Activated T-cell treated with anti-CD3 and anti-CD28 coated beads, Interleukin-2, amount 50 U/mL, for 4 hours (primary cell): ENCODE data around the gene HOXD10. TPM values are rescaled to one million over a fixed set of nuclear protein-coding genes. Genes with fewer than 3 reads are reported as not detected.
A peak's percentile ranks its signal among the peaks of the same experiment; 100 is the strongest.

ENCODE experiments used
- ATAC-seq, 2 donors: fragments of 200-7000 bp; cut with Tn5 transposase; one replicate each; pipeline ENCODE4 v1.10.0; 2021
- DNase-seq: peaks from one replicate; pipeline ENCODE4 v3.0.0-alpha.2; 2020
- H3K27me3 Mint-ChIP-seq: one replicate; pipeline ENCODE4 v1.8.0; 2021; ENCODE audit warnings: low read depth, mixed read lengths
- H3K36me3 Mint-ChIP-seq: one replicate; pipeline ENCODE4 v1.8.0; 2022; ENCODE audit warnings: mixed read lengths; ENCODE audit not compliant: insufficient read depth
- H3K4me1 Mint-ChIP-seq: one replicate; pipeline ENCODE4 v1.8.0; 2021; ENCODE audit warnings: low read depth, mixed read lengths
- H3K4me3 Mint-ChIP-seq: one replicate; pipeline ENCODE4 v1.8.0; 2021; ENCODE audit warnings: mild to moderate bottlenecking, moderate library complexity, mixed read lengths
- H3K9me3 Mint-ChIP-seq: one replicate; pipeline ENCODE4 v1.8.0; 2021; ENCODE audit warnings: mixed read lengths
- total RNA-seq, 3 donors: library from RNA; stranded (reverse); gene quantifications; one replicate each; pipeline ENCODE4 v1.2.1, GENCODE V29; 2021

The HOXD10 gene
- total RNA-seq, result not detected

DNA sequence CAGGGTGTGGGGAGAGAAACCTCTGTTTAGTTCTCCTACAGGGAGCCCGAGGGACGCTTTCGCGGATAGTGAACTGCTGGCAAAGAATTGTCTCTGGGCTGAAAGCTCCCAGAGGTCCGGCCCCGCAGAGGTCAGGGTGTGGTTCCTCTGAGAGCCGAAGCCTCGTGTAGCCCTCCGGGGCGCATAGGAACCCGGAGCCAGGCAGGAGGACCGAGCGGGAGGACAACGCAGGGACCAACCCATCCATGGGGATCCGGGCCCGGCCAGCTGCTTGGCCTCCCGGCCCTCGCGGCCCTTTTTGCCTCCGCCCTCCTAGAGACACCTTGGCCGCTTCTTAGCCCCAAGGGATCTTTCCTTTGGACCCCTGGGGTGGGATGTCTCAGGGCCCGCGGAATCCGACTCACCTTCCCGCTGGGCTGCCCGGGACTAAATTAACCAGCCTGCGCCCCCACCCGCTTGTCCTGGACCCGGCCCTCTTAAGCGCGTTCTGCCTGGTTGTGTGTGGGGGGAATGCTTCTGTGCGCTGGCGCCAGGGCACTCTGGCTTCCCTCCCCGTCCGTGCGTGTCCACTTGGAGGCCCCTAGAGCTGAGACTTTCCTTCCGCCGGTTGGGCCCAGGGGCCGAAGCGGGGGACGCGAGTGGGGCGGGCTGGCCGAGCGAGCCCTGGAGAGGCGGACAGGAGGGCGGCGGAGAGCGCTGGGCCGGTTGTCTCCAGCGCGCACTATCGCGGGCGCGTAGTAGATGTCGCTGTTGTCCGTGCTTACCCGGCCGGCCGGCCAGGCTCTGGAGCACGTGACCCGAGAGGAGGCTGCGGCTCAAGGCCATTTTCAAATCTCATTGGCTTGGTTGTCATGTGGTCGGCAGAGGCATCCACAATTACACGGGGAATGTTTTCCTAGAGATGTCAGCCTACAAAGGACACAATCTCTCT lies at the start of gene HOXD10:
Gene HOXD10 (plus strand): TSS at position 896 of the 931 bp plus-strand sequence. CDS start 56 bp downstream, outside the sequence.
- DNase-seq (no peak), ATAC-seq (no peak)
- Mint-ChIP-seq H3K4me3 (no peak within 1 kb of the TSS), H3K27me3 (peaks cover 94% of the 10 kb centered on the region), H3K36me3 (peaks cover 1% of the 10 kb centered on the region), H3K9me3 (peaks cover 7% of the 10 kb centered on the region), H3K4me1 (peaks cover 3% of the 10 kb centered on the region)

DNA sequence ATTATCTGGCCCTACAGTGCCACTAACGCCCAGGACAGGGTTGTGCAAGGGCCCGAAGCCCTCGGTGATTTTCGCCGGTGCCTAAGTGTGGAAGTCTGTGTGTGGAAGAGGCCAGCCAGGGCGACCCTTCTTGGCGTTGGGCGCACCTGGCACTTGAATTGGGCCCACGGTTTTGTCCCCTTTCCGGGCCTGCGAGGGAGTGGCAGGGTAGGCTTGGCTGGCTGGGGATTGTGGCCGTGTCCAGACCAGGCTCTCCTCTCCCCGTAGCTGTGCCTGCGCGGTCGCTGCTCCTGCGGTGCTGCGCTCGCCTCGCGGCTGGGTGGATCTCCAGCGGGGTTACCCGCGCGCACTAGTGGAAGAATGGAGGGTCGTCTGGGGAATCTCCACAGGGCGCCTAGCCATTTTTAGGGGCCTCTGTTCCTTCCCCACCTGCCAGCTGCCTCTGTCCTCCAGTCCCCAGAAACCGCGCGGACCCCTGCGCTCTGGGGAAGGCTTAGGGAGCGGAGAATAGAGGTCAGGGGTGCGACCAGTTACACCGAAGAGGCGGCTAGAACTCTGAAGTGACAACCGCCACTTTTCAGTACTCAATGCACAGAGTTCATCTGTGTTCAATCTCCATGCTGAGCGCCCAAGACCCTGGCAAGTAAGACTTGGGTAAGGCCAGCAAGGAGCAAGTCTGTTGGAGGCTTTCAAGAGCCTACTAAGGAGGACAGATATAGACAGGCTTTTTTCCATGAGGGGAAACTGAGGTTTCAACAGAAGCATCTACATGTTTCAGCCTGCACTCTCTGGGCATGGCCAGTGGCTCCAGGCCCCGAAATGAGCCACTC lies 48.8 kb upstream of the HOXD10 start:
- Mint-ChIP-seq H3K9me3 (no peaks in the 10 kb centered on the region), H3K4me3 (no peak overlapping the region), H3K36me3 (no peaks in the 10 kb centered on the region), H3K4me1 (peaks cover 7% of the 10 kb centered on the region), H3K27me3 (peaks cover 80% of the 10 kb centered on the region)
- ATAC-seq (no peak), DNase-seq (no peak)

DNA sequence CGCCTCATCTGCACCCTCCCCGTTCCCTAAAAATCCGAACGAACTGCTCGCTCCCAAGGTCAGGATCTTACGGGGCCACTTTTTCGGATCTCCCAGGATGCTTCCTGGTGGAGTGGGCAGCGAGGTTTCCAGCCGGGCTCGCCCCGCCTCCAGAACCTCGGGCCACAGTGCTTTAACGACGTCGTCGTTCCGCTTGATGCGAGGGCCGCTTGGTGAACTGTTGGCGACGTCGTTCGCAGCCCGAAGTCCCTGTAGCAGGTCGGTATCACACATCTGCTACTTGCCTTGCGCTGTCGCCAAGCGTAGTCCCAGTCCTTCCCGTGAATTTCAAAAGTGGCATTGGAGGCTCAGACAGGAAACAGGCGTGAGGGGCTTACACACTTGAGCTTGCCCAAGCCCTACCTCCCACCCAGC lies 48.2 kb upstream of the HOXD10 start:
- DNase-seq (no peak), ATAC-seq (no peak)
- H3K4me1 Mint-ChIP-seq, result peaks cover 7% of the 10 kb centered on the region
- no peak overlapping the region for H3K4me3 Mint-ChIP-seq
- H3K36me3 Mint-ChIP-seq, result no peaks in the 10 kb centered on the region
- peaks cover 85% of the 10 kb centered on the region for H3K27me3 Mint-ChIP-seq
- H3K9me3 Mint-ChIP-seq, result no peaks in the 10 kb centered on the region

DNA sequence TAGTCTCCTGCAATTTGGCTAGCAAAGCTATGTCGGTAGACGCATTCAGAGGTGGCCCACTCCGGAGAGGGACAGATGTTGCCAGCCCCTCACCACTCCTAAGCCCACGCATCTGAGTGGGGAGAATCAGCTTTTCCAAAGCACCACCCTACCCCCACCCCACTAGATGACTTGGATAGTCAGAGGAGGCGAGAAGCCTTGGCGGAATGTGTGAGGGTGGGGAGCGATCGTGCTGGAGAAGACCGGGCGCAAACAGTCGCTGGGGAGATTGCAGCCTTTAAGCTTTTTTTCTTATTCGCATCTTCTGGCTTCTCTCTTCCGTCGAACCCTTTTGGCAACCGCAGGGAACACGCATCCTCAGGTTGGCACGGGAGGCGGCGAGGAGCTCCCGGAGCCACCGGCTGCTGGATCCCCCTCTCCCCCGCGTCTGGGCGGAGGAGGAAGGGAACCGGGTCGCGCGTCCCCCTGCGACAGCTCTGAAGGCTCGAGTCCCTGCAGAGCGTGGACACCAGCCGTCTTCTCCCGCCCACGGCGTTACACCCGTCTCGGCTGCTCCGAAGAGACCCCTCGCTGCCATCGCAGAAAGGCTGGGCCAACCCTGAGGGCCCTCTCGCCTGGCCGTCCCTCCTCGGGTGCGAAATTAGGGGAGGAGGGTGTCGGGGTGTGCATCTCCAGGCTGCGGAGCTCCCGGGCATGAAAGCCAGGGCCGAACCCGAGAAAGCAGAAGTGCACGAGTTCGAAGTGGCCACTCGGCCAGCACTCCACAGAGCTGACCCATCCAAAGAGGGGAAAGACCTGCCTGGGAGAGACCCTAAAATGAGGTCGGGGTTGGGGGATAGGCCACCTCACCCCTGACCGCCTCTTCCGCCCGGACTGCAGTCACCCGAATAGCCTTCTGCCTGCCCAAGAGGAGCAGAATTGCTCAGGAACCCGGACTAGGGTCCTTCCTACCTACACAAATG lies 45.0 kb upstream of the HOXD10 start:
- ATAC-seq, result no peak
- Mint-ChIP-seq H3K4me3 (no peak overlapping the region), H3K9me3 (peaks cover 11% of the 10 kb centered on the region), H3K4me1 (peaks cover 7% of the 10 kb centered on the region), H3K36me3 (no peaks in the 10 kb centered on the region), H3K27me3 (peaks cover 90% of the 10 kb centered on the region)
- no peak for DNase-seq

DNA sequence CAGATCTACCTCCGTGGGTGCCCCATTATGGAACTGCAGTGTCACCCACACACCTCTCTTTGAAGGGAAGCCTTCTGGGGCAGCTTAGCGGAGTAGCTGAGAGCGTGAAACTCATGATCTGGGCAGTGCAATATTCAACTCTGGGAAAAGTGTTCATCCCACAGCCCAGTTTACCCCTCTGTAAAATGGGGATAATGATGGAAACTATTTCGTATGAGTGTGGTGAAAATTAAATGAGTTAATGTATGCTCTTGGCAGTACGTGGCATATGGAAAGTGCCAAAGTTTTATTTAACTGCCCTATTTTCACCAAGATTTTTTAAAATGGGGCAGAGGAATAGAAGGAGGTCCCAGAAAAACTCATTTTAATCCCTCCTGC lies 44.3 kb upstream of the HOXD10 start:
- peaks cover 13% of the 10 kb centered on the region for H3K9me3 Mint-ChIP-seq
- ATAC-seq (no peak), DNase-seq (no peak)
- H3K4me1 Mint-ChIP-seq, result peaks cover 6% of the 10 kb centered on the region
- H3K4me3 Mint-ChIP-seq, result no peak overlapping the region
- no peaks in the 10 kb centered on the region for H3K36me3 Mint-ChIP-seq
- peaks cover 91% of the 10 kb centered on the region for H3K27me3 Mint-ChIP-seq

DNA sequence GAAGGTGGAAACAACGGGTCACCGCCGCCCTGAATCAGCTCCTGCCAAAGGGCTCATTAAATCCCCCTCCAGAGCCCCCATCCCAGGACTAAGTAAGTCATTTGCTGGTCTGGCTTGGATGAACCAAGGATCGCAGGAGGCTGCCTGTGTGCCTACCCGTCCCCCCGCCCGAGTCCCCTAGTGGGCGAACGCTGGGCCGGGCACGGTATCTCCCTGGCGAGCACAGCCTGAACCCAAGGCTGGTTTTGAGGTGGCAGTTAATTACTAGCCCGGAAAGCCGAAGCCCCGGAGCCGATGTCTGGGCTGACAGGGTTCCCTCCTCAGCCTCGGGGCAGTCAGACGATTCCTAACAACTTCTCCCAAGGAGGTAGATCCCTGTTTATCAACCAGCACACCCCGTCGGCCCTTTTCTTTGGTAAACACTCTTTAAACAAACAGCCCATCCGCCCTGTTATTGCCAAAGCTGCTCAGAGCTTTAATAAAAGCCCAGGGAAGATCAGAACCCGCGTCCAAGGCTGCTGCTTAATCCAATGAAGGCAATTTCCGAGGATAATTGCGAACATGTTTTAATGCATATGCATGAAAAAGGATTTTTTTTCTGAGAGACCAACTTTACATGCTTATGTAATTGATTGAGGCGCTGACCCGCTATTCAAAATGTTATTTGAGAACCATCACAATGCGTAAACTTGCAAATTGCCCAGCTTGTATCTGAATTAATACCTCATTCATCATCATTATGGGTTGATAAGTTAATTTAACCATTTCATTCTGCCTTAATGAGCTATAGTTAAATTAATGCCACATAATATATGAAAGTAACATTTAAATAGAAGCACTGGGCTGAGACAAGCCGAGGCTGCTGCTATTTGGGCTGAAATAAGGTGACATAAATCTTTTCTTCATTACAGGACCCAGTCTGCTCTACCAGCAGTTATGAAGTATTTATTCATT lies 43.4 kb upstream of the HOXD10 start:
- Mint-ChIP-seq H3K9me3 (peaks cover 14% of the 10 kb centered on the region), H3K4me3 (no peak overlapping the region), H3K4me1 (peaks cover 2% of the 10 kb centered on the region), H3K36me3 (no peaks in the 10 kb centered on the region), H3K27me3 (peaks cover 86% of the 10 kb centered on the region)
- ATAC-seq (no peak), DNase-seq (no peak)

DNA sequence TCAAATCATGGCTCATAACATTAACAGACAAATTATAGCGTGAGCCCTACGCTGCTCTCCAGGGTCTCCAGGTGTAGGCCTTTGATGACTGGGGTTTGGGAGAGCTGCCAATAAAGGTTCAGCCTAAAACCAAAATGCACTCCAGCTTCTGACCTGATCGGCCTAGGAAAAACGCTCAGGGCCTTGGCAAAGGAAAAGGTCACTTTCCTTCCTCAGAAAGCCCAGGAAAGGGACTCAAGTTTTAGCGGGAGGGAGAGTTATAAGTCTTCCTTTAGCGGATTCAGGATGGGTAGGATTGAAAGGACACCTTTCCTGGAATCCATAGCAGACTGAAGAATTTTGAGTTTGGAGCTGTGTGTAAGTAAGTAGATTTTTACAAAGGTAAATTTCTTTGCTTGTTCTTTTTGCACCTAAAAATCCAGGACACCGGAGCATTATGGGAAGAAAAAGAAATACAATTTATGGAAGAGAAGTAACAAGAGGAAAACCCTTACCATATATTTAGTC lies 41.6 kb upstream of the HOXD10 start:
- no peak for ATAC-seq
- no peak for DNase-seq
- no peaks in the 10 kb centered on the region for H3K36me3 Mint-ChIP-seq

DNA sequence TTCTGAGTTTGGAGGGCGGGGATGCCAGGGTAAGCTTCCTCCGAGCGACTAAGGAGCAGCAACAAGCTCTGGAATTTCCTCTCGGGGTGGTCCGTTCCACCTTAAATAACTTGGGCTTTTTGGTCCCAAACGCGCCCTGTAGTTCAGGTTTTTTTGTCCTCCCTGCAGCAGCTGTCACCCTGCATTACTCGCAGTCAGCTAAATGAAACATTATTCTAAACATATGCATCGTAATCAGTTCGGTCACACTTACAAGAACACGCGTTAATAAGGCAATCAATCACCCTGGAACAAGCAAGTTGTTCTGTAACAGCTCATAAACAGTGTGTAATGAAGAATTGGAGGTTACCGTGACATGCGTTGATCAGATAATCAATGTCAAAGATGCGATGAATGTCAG lies 41.1 kb upstream of the HOXD10 start:
- ATAC-seq, result no peak
- no peak overlapping the region for H3K4me3 Mint-ChIP-seq
- peaks cover 78% of the 10 kb centered on the region for H3K27me3 Mint-ChIP-seq
- peaks cover 7% of the 10 kb centered on the region for H3K4me1 Mint-ChIP-seq
- no peaks in the 10 kb centered on the region for H3K36me3 Mint-ChIP-seq
- H3K9me3 Mint-ChIP-seq, result peaks cover 21% of the 10 kb centered on the region
- no peak for DNase-seq

More for the DNA sequence above, 41.6 kb upstream of the HOXD10 start:
- Mint-ChIP-seq H3K4me3 (no peak overlapping the region), H3K9me3 (peaks cover 21% of the 10 kb centered on the region), H3K4me1 (peaks cover 7% of the 10 kb centered on the region), H3K27me3 (peaks cover 83% of the 10 kb centered on the region)

DNA sequence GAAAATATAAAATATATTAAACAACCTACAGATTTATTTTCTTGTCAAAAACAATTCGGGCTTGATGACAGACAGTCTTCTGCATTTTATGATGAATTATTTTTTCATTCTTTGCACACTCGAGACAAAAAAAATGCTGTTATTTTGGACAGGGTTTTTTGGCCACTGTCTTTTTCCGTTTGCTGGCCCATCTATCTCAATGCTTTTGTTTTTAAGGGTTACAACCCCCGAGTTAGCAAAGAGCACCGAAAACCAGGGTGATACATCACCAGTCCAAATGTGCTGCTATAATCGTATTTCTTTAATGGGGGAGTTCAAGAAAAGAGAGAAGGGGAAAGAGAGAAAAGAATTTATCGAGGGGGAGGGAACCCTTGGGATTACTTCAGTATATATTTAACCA lies 40.5 kb upstream of the HOXD10 start:
- H3K4me1 Mint-ChIP-seq, result peaks cover 7% of the 10 kb centered on the region
- H3K9me3 Mint-ChIP-seq, result peaks cover 21% of the 10 kb centered on the region
- no peak overlapping the region for H3K4me3 Mint-ChIP-seq
- ATAC-seq (no peak), DNase-seq (no peak)
- peaks cover 77% of the 10 kb centered on the region for H3K27me3 Mint-ChIP-seq
- H3K36me3 Mint-ChIP-seq, result no peaks in the 10 kb centered on the region

DNA sequence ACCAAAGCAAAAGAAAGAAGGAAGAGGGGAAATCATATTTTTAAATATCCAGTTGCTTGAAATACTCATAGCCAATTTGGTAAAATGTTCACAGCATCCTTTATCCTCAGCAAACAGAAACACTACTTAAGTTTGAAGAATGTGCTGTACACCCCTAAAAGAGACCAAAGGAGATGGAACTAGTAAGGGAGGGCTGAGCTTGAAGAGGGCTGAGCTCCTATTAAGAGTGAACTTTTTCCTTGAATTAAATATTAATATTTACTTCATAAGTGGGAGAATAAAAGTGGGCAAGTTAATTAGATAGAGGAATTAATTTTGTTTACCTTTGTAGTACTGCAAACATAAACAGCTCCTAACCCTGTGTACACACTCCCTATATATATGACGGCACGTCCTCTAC lies 39.8 kb upstream of the HOXD10 start:
- peaks cover 77% of the 10 kb centered on the region for H3K27me3 Mint-ChIP-seq
- no peaks in the 10 kb centered on the region for H3K36me3 Mint-ChIP-seq
- no peak overlapping the region for H3K4me3 Mint-ChIP-seq
- ATAC-seq (no peak), DNase-seq (no peak)
- peaks cover 21% of the 10 kb centered on the region for H3K9me3 Mint-ChIP-seq
- H3K4me1 Mint-ChIP-seq, result peaks cover 7% of the 10 kb centered on the region

DNA sequence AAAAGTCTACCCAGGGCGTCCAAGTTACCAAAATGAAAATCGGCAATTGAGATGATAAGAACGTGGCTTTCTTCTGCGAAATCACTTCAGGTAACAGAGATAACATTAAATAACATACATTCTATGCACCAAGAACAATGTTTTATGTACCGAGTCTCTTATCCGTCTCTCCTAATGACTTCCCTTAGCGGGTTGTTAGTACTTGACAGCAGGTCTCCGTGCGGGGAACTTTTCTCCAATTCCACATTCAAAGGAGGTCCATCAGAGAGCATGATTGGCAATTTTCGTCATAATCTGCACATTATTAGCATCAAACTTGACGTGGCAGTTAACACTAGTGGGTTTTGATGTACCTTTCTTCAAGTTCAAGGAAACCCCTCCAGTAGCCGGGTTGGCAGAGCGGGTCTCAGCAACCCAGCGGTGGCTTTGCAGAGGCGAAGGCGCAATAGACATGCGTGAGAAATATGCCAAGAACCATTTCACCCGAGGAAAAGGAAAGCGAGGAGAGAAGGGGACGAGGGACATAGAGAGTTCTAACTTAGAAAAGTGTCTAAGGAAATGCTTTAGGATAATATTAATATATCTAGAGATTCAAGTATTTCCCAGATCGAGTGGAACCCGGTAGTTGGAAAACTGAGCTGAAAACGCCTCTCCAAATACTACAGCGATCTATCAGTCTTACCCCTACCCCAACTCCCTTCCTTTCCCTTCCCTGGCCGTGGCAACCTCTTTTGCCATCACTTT lies 37.9 kb upstream of the HOXD10 start:
- Mint-ChIP-seq H3K4me3 (peak overlapping the region; percentile 8), H3K9me3 (peaks cover 23% of the 10 kb centered on the region), H3K27me3 (peaks cover 79% of the 10 kb centered on the region), H3K4me1 (peaks cover 7% of the 10 kb centered on the region), H3K36me3 (no peaks in the 10 kb centered on the region)
- no peak for DNase-seq
- no peak for ATAC-seq

DNA sequence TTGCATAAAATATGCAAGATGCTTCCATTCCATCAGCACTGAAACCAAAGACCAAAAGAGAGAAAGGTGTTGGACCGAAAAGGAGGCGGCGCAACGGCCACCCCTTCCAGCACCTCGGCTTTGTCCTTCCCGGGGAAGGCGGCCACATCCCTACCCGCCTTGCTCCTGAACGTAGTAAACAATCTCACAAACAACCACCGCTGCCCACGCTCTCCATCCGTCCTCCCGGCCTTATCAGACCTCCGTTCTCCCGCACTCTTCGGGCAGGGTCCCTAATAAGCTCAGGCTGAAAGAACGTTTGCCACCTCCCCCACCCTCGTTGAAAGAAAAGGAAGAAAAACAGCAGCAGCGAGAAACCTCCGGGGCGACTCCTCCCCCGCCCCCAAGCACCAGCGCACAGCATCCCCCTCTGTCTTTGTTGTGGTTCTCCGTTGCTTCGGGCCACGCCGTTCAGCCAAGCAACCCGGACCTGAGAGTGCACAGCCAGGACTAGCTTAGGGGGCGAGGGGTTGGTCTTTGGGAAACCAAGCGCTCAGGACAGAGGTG lies 37.2 kb upstream of the HOXD10 start:
- Mint-ChIP-seq H3K9me3 (peaks cover 26% of the 10 kb centered on the region), H3K4me3 (peak overlapping the region; percentile 8), H3K4me1 (peaks cover 7% of the 10 kb centered on the region), H3K36me3 (no peaks in the 10 kb centered on the region), H3K27me3 (peaks cover 81% of the 10 kb centered on the region)
- ATAC-seq (no peak), DNase-seq (no peak)
